Epithelial cell of esophagus (primary cell): ENCODE measurements around the gene TOM1.

ENCODE experiments used
- DNase-seq: peaks from one replicate; pipeline ENCODE4 v3.0.0; 2010; ENCODE audit warnings: low read depth
- H3K4me3 ChIP-seq: 2 replicates; pipeline ENCODE4 v1.5.1; 2011; ENCODE audit warnings: mild to moderate bottlenecking, low read length, control low read depth
- CTCF ChIP-seq: IDR thresholded peaks from 2 replicates; pipeline ENCODE4 v1.5.1; 2011; ENCODE audit warnings: low read depth, mild to moderate bottlenecking, low read length, control low read depth, inconsistent platforms; ENCODE audit not compliant: insufficient read depth; ENCODE audit errors: missing control alignments

The TOM1 gene

GRCh38 chr22:35329114-35329847 lies 29.6 kb downstream of the TOM1 start:
- TF ChIP-seq CTCF = peak; percentile 1
- DNase-seq = no peak
- no peak overlapping the region for H3K4me3 ChIP-seq

- peak; percentile 73 for DNase-seq
- H3K4me3 ChIP-seq = no peak overlapping the region
- no peak for TF ChIP-seq CTCF
These were observed 30.7 kb downstream of the TOM1 start for GRCh38 chr22:35330258-35330861.

- no peak overlapping the region for H3K4me3 ChIP-seq
- TF ChIP-seq CTCF = no peak
These were observed 32.6 kb downstream of the TOM1 start for GRCh38 chr22:35332278-35332677.

GRCh38 chr22:35333220-35333619 lies 33.5 kb downstream of the TOM1 start:
- no peak overlapping the region for H3K4me3 ChIP-seq
- TF ChIP-seq CTCF = no peak
- DNase-seq = no peak

More at GRCh38 chr22:35332278-35332677, 32.6 kb downstream of the TOM1 start:
- no peak for DNase-seq

GRCh38 chr22:35334004-35334403 lies 34.3 kb downstream of the TOM1 start:
- no peak overlapping the region for H3K4me3 ChIP-seq
- no peak for TF ChIP-seq CTCF
- DNase-seq = no peak

- H3K4me3 ChIP-seq = no peak overlapping the region
- no peak for DNase-seq
- TF ChIP-seq CTCF = no peak
These were observed 35.8 kb downstream of the TOM1 start for GRCh38 chr22:35335468-35335867.
